GM21723 (cell line): ENCODE measurements around the gene SH3BP2.

Experiments
- ATAC-seq: cut with Tn5 transposase; IDR thresholded peaks from one replicate; pipeline ENCODE4 v1.9.1; 2021; ENCODE audit warnings: mild to moderate bottlenecking, moderate library complexity; ENCODE audit not compliant: unreplicated experiment

SH3BP2 gene

DNA sequence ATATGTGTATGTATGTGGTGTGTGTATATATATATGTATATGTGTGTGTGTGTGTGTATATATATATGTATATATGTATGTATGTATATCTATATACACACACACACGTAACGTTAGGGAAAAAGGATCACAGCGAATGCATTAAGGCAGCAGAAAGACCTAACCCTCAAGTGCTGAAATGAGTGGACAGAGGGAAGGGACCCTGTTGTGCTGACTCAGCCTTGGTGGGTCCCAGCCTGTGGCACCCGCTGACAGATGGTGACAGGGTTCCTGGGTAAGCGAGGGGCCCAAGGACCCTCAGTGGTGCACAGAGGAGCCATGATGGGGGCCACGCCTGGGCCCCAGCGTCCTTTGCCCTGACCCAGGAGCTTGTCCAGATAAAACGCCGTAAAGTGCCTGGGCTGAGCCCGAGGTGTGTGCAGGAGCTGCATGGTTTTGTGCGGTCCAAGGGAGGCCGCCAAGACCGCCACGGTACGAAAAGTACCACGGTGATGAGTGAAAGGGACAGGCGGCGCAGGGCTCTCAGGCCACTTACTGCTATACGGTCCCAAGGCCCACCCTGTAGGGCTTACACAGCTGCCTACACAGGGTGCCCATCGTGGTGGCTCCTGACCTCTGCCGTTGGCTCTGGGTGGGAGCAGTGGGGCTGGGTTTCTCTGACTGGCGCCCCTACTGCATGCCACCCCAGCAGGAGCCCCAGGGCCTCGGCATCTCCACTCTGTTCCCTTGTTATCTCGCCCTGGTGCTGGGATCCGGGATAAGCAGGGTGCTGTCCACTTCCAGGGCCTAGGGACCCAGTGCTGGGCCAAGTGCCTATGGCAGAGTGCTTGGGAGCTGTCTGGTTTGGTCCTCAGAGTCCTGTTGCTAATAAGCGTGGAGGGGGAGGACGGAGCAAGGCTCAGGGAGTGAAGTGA is 10.0 kb downstream of the SH3BP2 start:
- ATAC-seq: no peak

DNA sequence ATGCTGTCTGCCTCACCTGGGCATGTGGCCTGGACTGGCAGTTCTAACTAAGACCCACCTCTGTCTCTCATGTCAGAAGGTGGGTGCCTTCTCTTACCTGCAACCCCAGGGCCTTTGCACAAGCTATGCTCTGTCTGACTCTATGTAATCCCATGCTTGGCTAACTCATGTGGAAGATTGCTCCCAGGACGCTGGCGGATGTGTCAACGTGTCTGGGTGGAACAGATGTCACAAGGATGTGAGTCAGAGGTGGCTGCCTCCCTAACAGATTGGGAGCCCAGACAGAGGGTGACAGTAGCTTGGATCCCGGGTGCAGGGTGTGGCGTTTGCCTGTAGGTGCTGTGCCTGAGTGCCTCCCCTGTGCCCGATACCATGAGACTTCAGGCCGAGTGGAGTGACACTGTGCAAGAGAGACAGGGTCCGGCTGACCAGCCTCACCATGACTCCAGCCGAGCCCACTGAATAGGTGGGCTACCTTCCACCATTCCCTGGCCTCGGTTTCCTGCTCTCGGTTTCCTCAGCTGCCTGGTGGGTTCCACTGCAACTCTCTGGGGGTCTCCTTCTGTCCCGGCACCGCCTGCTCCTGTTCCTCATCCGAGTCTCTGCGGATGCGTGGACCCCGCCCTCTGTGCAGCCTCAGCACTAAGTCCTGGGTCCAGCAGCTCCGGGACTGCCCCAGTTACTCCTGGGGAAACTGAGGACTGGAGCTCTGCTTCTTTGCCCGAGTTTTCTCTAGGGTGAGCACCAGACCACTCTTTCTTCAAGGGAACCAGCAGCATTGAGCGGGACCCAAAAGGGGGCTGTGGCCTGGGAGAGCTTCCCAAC is 11.0 kb downstream of the SH3BP2 start:
- ATAC-seq: no peak

DNA sequence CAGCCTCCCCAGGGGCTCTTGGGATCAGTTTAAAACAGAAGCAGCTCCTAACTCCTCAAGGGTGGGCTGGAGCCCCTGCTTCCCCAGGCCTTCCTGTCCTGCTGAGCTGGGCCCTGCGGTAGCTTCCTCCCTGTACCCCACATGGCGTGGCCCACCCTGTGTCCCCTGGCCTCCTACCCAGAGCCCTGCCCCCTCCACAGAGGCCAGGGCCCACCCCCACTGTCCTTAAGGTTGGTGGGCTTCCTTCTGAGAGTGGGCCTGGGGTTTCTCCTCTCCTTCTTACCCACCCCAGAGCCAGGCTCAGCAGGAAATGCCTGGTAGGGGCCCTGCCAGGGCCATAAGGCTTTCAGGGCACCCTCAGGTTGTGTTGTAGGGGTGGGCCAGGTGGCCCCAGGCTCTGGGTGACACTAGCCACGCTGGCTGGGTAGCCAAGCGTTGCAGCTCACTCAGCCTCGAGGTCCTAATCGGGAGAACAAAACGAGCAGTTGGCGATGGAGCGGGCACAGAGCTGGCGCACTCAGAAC is 11.6 kb downstream of the SH3BP2 start:
- ATAC-seq: no peak

DNA sequence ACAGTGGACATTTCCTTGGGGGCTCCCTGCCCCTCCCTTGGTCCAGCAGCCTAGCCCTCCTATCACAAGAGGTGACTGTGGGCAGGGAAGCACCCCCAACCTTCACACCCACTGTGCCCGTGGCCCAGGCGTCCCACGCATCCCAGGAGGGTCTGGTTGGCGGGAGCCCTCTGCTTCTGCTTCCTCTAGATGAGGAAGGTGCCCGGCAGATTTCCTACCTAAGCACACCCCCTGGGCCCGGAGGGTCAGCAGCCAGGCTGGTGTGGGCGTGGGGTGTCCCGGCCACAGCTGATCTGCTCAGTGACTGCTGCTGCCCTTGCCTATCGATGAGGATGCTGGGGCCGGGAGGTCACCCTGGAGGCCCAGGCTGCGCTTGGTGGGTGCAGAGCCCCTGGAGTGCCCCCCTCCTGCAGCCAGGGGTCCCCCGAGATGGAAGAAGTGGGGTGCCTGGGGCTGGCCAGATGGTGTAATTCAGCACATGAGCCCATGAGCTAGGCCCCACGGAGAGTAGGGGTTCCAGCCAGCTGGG is 12.2 kb downstream of the SH3BP2 start:
- no peak for ATAC-seq

DNA sequence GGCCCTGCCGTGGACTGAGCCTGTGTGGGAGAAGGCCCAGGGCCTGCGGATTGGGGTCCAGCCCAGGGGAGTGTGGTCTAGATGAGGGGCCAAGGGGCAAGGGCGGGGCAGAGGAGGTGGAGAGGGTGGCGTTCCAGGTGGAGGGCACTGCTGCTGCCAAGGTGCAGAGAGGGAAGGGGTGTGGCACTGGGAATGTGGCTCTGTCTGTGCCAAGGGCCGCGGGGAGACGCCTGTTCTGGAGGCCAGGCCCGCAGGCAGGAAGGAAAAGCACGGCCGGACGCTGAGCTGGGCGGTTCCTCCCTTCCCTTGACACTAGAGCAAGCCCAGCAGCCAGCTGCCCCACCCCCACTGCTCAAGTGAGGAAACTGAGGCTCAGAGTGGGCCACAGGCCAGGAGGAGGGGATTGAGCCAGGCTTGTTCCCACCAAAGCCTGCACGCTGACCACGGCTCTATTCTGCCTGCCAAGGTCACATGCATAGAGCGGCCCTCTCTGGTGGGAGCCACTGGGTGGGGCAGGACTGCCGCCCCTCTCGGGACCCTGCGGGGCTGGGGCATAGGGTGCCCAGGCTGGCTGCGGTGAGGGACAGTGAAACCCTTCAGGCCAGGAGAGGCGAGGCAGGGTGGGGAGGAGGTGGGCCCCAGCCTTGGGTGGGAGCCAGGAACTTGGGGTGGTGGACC is 13.0 kb downstream of the SH3BP2 start:
- no peak for ATAC-seq

DNA sequence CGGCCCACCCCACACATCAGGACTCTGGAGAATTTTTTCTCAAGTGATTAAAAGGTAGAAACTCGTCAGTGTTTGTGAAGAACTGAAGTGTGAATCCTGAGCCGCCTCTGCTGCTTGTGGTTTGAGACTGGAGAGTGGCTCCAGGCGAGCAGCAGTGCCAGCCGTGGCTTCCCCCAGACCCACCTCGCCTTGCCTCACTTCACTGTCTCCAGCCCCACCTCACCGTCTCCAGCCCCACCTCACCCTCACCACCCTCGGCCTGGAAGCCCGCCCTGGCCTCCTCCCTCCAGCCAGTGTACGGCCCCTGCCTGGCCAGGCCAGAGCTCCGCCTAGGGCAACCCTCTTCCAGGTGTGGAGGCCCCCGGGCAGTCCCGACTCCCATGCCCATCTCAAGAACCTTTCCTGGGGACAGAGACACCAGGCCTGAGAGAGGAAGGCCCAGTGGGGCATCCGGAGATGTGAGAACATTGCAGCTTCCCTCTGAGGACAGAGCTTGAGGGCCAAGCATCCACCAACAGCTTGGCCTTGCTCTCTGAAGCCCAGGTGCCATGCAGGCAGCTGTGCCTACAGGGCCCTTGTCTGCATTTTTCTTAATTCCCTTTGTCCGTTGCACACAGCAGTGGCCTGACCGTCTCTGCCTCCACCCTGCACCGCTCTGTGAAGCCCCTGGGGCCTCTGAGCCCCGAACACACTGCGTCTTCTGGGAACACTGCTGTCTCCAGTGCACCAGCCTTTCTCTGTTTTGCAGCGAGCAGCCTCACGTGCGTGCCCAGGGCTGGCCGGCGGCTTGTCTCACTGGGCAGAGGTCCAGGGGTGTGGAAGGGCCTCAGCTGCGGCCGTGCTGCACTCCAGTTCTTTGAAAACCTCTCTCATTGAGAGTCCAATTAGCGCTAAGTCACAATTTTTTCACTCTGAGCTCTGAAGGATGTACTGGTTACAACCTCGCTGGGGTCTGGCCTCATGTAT is 13.8 kb downstream of the SH3BP2 start:
- ATAC-seq: no peak

DNA sequence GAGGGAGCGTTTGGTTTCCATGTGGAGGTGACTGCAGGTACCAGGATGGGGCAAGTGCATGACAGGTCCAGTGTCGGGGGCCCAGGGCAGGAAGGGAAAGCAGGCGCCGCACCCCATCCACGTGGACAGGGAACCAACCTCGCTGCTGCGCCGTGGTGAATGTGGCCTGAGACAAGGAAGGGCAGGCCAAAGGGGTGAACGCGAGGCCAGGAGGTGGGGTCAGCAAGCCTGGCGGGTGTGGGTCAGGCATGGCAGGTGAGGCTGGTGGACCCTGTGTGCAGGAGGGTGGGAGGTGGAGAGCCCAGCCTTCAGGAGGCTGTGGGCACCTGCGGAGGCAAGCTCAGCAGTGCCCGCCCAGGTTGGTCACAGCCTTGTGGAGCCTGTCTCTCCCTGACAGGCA is 14.7 kb downstream of the SH3BP2 start:
- ATAC-seq: no peak

DNA sequence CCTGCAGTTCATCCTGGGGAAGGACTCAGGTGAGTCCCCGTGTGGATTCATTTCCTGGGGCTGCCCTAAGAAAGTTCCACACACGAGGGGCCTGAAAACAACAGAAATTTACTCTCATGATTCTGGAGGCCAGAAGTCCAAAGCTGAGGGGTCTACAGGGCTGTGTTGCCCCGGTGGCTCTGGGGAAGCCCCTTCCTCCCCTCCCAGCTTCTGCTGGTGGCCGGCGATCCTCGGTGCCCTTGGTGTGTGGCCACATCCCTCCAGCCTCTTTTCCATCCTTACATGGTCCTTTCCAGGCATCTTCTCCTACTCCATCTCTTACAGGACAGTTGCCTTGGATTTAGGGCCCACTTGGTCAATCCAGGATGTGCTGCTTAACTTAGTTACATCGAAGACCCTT is 15.1 kb downstream of the SH3BP2 start:
- ATAC-seq: no peak

DNA sequence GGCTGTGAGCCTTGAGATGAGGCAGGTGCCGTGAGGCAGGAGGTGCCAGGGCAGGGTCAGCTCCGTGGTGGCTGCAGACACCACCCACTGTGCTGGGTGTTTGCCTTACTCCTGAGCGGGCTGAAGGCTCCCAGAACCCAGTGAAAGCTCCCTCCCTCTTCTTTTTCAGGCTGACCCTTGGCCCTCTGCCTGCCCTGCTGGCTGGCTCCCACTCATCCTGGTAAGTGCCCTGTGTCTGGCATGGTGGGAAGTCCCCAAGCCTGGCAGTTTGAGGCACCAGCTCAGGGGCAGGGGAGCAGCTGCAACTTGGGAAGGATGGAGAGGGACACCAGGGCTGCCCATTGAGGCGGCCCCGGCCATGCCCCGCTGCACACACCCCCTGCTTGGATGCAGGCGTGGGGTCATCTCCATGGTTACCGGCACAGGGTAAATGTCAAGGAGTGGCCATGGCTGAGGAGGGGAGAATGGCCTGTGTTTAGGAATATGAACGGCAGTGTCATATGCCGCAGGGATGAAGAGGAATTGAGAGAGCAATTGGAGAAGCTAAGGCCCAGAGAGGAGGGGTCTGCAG is 16.8 kb downstream of the SH3BP2 start:
- no peak for ATAC-seq

DNA sequence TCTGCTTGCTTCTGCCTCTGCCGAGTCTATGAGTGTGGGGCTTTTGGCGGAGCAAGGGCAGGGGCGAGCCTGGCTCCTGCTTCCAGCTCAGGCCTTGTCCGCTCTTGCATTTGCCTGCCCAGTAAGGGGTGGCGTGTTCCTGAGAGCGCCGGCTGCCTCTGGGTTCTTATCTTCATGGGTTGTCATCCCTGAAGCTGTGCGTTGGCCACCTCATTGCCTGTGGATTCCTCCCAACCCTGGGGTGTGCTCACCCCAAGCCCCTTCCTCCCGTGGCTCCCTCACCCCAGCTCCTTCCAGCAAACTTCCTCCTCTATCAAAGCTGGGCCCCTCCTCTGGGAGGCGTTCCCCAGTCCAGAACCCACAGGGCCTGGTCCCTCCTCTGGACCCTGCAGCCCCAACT is 17.5 kb downstream of the SH3BP2 start:
- ATAC-seq: no peak

DNA sequence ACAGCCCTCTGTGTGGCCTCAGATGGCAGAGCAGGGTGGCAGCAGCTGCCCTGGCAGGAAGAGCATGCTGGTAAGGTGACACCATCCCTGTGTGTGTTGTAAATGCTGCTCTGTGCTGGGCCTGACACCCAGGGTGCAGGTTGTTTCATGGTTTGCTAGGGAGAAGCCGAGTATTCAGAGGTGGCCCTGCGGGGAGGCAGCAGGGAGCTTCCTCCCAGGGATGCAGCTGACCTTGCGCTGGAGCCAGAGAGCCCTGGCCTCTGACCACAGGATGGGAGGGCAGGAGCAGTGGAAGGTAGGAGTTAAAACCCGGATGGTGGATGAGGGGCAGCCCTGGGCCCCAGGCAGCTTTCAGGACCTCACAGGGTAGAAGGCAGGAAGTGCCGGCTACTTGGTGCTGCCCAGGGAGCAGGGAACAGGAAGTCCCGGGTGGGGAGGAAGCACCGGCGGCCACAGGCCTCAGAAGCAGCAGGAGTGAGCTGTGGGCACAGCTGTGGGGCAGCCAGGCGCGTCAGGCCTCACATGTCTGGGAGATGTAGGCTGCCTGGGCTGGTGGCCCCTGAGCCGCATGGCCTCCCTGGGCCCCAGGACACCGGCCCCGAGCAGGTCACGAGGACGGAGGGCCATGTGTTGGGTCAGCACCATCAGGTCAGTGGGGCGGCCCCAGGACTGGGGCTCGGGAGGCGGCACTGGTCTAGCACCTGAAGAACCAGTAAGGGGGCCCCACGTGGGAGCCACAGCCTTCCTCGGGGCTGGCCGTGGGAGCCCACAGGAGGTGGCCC is 19.1 kb downstream of the SH3BP2 start:
- peak; percentile 59 for ATAC-seq

DNA sequence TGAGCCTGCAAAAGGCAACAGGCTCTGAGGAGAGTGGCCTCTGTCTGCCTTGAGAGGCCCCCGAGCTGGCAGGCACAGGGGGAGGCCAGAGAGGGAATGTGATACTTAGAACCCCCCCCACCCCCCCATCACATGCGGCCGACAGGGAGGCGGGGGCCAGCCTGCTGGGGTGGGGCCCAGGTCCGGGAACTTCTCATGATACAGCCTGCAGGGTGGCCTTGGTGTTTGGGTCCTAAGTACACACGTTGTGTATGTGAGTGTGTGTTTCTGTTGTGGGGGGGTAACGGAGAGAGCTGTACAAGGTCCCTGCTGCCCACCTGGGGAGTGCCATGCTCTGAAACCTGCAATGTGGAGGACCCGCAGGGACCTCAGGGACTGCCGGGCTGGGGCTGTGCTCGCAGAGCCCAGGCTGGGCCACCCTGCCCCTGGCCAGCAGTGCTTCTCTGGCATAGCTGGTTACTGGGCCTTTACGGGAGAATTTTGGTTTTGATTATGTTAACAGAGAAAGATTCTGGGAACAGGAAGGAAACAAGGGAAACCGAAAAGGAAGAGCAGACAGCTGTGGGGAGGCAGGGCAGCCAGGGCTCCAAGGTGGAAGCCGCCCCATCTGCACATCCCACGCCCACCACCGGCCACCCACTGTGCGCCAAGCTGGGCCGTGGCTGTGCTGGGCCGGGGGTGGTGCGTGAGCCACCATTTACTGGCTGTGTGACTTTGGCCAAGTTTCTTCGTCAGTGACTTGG is 19.9 kb downstream of the SH3BP2 start:
- peak; percentile 1 for ATAC-seq

DNA sequence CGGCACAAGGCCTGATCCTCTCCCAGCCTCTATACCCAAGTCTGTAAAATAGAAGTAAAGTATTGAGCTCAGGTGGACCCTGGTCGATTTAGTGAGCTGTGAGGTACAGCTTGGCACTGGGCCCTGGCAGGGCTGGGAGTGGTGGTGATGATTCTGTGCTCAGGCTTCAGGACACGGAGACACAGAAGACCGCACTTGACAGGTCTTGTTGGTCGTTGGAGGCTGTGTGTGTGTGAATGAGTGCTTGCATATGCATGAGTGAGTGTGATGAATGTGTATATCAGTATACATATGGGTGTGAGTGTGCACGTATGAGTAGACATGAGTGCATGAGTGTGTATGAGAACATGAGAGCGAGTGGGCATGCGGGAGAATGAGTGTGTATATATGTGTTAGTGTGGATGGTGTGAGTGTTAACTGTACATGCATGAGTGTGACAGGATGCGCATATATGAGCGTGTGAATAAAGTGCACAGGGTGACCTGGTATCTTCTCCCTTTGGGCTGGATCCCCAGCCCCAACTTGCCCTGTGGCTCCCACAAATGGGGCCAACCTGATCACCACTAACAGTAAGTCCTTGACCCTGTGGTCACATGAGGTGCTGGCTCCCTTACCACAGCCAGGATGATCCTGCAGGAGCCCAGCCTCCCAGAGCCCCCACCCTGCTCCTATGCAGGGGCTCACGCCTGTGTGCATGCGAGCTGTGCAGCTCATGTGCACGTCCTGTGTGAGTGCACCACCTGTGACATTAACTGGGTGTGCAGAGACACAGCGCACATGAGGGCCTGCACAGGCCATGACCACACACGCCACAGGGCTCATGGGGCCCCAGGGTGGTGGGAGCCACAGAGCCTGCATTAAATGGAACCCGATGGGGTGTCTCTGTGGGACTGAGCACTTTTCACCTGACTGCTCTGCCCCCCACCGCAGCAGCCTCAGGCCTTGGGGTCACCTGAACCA is 20.8 kb downstream of the SH3BP2 start:
- ATAC-seq: no peak

DNA sequence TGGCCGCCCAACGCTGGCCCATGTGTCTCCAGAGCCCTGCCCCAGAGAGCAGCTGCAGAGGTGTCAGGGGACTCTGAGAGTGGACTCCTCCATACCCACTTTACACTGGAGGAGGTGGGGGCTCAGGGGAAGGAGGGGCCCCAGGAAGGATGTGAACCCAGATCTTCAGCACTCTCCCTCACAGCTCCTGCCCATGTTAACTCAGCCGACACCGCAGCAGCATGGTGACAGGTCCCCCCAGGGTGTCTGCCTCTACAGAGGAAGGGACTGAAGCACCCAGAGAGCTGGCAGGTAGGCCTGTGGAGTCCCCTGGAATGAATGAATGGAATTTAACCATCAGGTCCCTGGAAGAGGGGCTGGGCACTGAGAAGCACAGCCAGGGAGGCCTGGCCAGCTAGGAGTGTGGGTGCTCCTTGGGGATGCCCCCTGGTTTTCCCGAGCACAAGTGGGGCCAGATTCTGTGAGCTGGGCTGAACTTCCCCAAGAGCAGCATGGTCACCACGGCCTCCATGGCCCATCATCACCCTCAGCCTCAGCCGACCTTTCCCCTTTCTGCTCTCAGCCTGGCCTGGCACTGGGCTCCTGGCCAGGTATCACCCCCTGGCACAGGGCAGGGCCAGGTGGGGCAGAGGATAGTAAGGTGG is 21.9 kb downstream of the SH3BP2 start:
- no peak for ATAC-seq

DNA sequence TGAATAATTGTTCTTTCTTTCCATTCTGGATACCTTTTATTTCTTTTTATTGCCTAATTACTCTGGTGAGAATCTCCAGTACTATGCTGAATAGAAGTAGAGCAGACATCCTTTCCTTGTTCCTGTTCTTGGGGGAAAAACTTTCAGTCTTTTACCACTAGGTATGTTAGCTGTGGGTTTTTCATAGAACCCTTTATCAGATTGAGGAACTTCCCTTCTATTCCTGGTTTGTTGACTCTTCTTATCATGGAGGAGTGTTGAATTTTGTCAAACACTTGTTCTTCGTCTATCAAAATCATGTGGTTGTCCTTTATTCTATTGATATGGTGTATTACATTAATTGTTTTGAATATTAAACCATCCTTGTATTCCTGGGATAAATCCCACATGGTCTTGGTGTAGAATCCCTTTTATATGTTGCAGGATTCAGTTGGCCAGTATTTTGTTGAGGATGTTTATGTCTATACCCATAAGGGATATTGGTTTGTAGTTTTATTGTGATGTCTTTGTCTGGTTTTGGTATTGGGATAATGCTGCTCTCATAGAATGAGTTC is 23.6 kb downstream of the SH3BP2 start:
- no peak for ATAC-seq

DNA sequence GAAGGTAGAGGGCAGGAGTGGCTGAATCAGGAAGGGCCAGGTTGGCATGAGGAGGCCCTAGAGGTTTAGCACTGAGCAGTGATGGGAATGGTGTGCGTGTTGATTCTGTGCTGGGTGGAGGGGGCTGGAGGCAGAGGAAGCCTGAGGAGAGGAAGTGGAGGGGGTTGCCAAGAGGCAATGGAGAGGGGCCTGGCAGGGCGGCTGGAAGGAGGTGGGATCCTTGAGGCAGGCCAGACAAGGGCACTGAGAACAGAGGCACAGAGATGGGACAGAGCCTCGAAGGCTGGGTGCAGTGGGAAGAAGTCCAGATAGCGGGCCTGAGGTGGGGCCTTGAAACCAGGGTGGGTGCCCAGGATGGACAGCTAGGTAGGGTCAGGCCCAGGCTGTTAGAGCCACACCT is 24.3 kb downstream of the SH3BP2 start:
- no peak for ATAC-seq
